AG09309 (cell line): ENCODE measurements around the gene TAS1R3.

Experiments used
- DNase-seq: peaks from one replicate; pipeline ENCODE4 v3.0.0-alpha.2; 2010; ENCODE audit warnings: low read depth
- H3K4me3 ChIP-seq: 2 replicates; pipeline ENCODE4 v1.5.1; 2011; ENCODE audit warnings: mild to moderate bottlenecking, low read depth, low read length, moderate library complexity; ENCODE audit not compliant: control insufficient read depth
- CTCF ChIP-seq: IDR thresholded peaks from 2 replicates; pipeline ENCODE4 v1.5.1; 2011; ENCODE audit warnings: mild to moderate bottlenecking, low read depth, low read length, inconsistent platforms; ENCODE audit not compliant: insufficient read depth, control insufficient read depth; ENCODE audit errors: missing control alignments

The TAS1R3 gene

GRCh38 chr1:1291548-1292441 is 39.3 kb upstream of the TAS1R3 start:
- no peak for DNase-seq
- peak; percentile 38 for TF ChIP-seq CTCF
- H3K4me3 ChIP-seq: no peak overlapping the region

GRCh38 chr1:1292442-1292779 is 38.7 kb upstream of the TAS1R3 start:
- TF ChIP-seq CTCF: no peak
- H3K4me3 ChIP-seq: no peak overlapping the region
- DNase-seq: no peak

- no peak for DNase-seq
- no peak for TF ChIP-seq CTCF
- no peak overlapping the region for H3K4me3 ChIP-seq
Measured at GRCh38 chr1:1292851-1293250, 38.2 kb upstream of the TAS1R3 start.

- no peak for TF ChIP-seq CTCF
- no peak overlapping the region for H3K4me3 ChIP-seq
- DNase-seq: no peak
Measured at GRCh38 chr1:1293263-1294249, 37.5 kb upstream of the TAS1R3 start.

- DNase-seq: no peak
- no peak for TF ChIP-seq CTCF
Measured at GRCh38 chr1:1294250-1294890, 36.7 kb upstream of the TAS1R3 start.

GRCh38 chr1:1295154-1295923 is 35.7 kb upstream of the TAS1R3 start:
- DNase-seq: no peak
- H3K4me3 ChIP-seq: no peak overlapping the region
- TF ChIP-seq CTCF: no peak

More at GRCh38 chr1:1294250-1294890, 36.7 kb upstream of the TAS1R3 start:
- H3K4me3 ChIP-seq: no peak overlapping the region
